Smooth muscle cell (in vitro differentiated cells): ENCODE data around the gene CLIC5. TPM values are rescaled to one million over a fixed set of nuclear protein-coding genes. Genes with fewer than 3 reads are reported as not detected.

Source experiments
- DNase-seq: peaks from one replicate; lab custom pipeline; 2025; ENCODE audit not compliant: unreplicated experiment; lab: John Stamatoyannopoulos, UW
- H2AFZ ChIP-seq: fragments of 200-600 bp; sonication (generic); 2 replicates; pipeline ENCODE4 v1.6.0; 2016; ENCODE audit warnings: antibody characterized with exemption, low read depth, mild to moderate bottlenecking
- H3F3A ChIP-seq: fragments of 200-600 bp; sonication (generic); 2 replicates; pipeline ENCODE4 v1.6.0; 2017; ENCODE audit warnings: antibody characterized with exemption, low read depth
- H3K27ac ChIP-seq: fragments of 200-600 bp; sonication (generic); 2 replicates; pipeline ENCODE4 v1.5.1; 2016; ENCODE audit warnings: low read depth, mild to moderate bottlenecking
- H3K27me3 ChIP-seq: fragments of 200-600 bp; sonication (generic); 2 replicates; pipeline ENCODE4 v1.6.1; 2016; ENCODE audit warnings: low read depth, mild to moderate bottlenecking
- H3K36me3 ChIP-seq: fragments of 200-600 bp; sonication (generic); 2 replicates; pipeline ENCODE4 v1.5.1; 2016; ENCODE audit warnings: low read depth
- H3K4me1 ChIP-seq: fragments of 200-600 bp; sonication (generic); 2 replicates; pipeline ENCODE4 v1.5.1; 2016; ENCODE audit warnings: low read depth
- H3K4me2 ChIP-seq: fragments of 200-600 bp; sonication (generic); 2 replicates; pipeline ENCODE4 v1.6.0; 2016; ENCODE audit warnings: mild to moderate bottlenecking
- H3K4me3 ChIP-seq: fragments of 200-600 bp; sonication (generic); 2 replicates; pipeline ENCODE4 v1.5.1; 2016; ENCODE audit warnings: mild to moderate bottlenecking
- H3K79me2 ChIP-seq: fragments of 200-600 bp; sonication (generic); 2 replicates; pipeline ENCODE4 v1.6.0; 2016; ENCODE audit warnings: low read depth, mild to moderate bottlenecking
- H3K9ac ChIP-seq: fragments of 200-600 bp; sonication (generic); 2 replicates; pipeline ENCODE4 v1.6.0; 2016; ENCODE audit warnings: low read depth
- H3K9me3 ChIP-seq: fragments of 200-600 bp; sonication (generic); replicated peaks from 2 replicates; pipeline ENCODE4 v1.5.1; 2016; ENCODE audit warnings: low read depth
- H4K20me1 ChIP-seq: fragments of 200-600 bp; sonication (generic); 2 replicates; pipeline ENCODE4 v1.6.0; 2016; ENCODE audit warnings: low read depth
- CTCF ChIP-seq: fragments of 200-600 bp; sonication (generic); IDR thresholded peaks from 2 replicates; pipeline ENCODE4 v1.5.1; 2017; ENCODE audit warnings: borderline replicate concordance, mild to moderate bottlenecking, antibody characterized with exemption; ENCODE audit not compliant: insufficient read depth, poor library complexity, severe bottlenecking
- whole genome bisulfite sequencing: methylation state at CpG from one replicate; pipeline ENCODE4 v1.1.7; 2016; ENCODE audit warnings: low lambda C conversion rate; 5-methylcytosine and 5-hydroxymethylcytosine counted together
- polyA plus RNA-seq: library from polyadenylated mRNA; unstranded; fragments of >200 nt; fragmentation: Nextera tagmentation; extraction: Ambion mirVana; gene quantifications from 2 replicates; pipeline ENCODE4 v1.2.1, GENCODE V29; 2016
- total RNA-seq: library from RNA; depleted of rRNA; stranded (reverse); fragments of >200 nt; gene quantifications from 2 replicates; pipeline ENCODE4 v1.2.3, GENCODE V29; 2014

The CLIC5 gene
- total and polyA plus RNA-seq, 2 experiments from 2014 or later, result 0.97 to 4.4 TPM

DNA sequence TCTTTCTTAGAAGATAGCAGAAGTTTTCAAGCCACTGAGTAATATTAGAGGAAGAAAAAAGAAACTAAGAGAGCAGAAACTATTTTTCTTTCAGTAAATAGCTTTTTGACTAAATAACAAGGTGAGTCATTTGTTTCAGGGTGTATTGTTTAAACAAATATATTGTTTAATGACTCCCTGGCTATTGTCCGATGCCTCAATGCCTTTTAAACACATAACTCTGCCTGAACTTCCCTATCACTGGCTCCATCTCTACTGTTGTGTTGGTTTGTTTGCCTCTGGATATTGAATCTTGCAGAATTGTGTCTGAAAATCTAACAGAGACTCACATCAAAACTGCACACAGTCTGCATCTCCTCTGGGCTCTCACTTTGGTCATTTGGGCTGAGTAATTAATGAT lies 19.6 kb upstream of the CLIC5 start:
- no peaks in the 10 kb centered on the region for H3K36me3 ChIP-seq
- no peak for DNase-seq
- no peak overlapping the region for H2AFZ ChIP-seq
- no peak overlapping the region for H3K27ac ChIP-seq
- no peaks in the 10 kb centered on the region for H3K9me3 ChIP-seq
- 65% methylated on average over 1 of the region's 1 CpG for WGBS
- H3K4me1 ChIP-seq, result no peaks in the 10 kb centered on the region
- no peaks in the 10 kb centered on the region for H3K27me3 ChIP-seq
- no peaks in the 10 kb centered on the region for H4K20me1 ChIP-seq
- H3K9ac ChIP-seq, result no peak overlapping the region
- H3K4me3 ChIP-seq, result no peak overlapping the region
- no peaks in the 10 kb centered on the region for H3F3A ChIP-seq
- TF ChIP-seq CTCF, result no peak
- no peak overlapping the region for H3K4me2 ChIP-seq
- H3K79me2 ChIP-seq, result no peaks in the 10 kb centered on the region

- Histone ChIP-seq H3K4me2 (no peak overlapping the region), H3K27ac (no peak overlapping the region), H3K36me3 (no peaks in the 10 kb centered on the region), H3F3A (no peaks in the 10 kb centered on the region), H3K9me3 (no peaks in the 10 kb centered on the region), H2AFZ (no peak overlapping the region), H3K79me2 (no peaks in the 10 kb centered on the region), H4K20me1 (no peaks in the 10 kb centered on the region), H3K9ac (no peak overlapping the region), H3K27me3 (no peaks in the 10 kb centered on the region), H3K4me1 (no peaks in the 10 kb centered on the region), H3K4me3 (no peak overlapping the region)
- no peak for DNase-seq
- no peak for TF ChIP-seq CTCF
- WGBS, result 70% methylated on average over 6 of the region's 6 CpGs
These were observed 16.7 kb upstream of the CLIC5 start for GRCh38 chr6:46032110-46032998.

- WGBS, result 89% methylated on average over 1 of the region's 1 CpG
- no peaks in the 10 kb centered on the region for H3F3A ChIP-seq
- H3K36me3 ChIP-seq, result no peaks in the 10 kb centered on the region
- no peaks in the 10 kb centered on the region for H3K79me2 ChIP-seq
- no peaks in the 10 kb centered on the region for H3K4me1 ChIP-seq
- H3K4me2 ChIP-seq, result no peak overlapping the region
- H2AFZ ChIP-seq, result no peak overlapping the region
- DNase-seq, result no peak
- H3K4me3 ChIP-seq, result no peak overlapping the region
- H3K27me3 ChIP-seq, result no peaks in the 10 kb centered on the region
- TF ChIP-seq CTCF, result no peak
- H3K9me3 ChIP-seq, result no peaks in the 10 kb centered on the region
- no peak overlapping the region for H3K27ac ChIP-seq
- no peaks in the 10 kb centered on the region for H4K20me1 ChIP-seq
- no peak overlapping the region for H3K9ac ChIP-seq
These were observed 13.9 kb upstream of the CLIC5 start for GRCh38 chr6:46029602-46030001.

- Histone ChIP-seq H3K79me2 (no peaks in the 10 kb centered on the region), H4K20me1 (no peaks in the 10 kb centered on the region), H3K4me1 (no peaks in the 10 kb centered on the region), H3K27ac (no peak overlapping the region), H3K36me3 (no peaks in the 10 kb centered on the region), H3K4me3 (no peak overlapping the region), H3F3A (no peaks in the 10 kb centered on the region), H3K27me3 (no peaks in the 10 kb centered on the region), H3K4me2 (no peak overlapping the region), H3K9me3 (no peaks in the 10 kb centered on the region), H3K9ac (no peak overlapping the region), H2AFZ (no peak overlapping the region)
- no peak for DNase-seq
- 97% methylated on average over 2 of the region's 2 CpGs for WGBS
- no peak for TF ChIP-seq CTCF
These were observed 10.6 kb upstream of the CLIC5 start for GRCh38 chr6:46026307-46026706.
